ENCODE results near the gene MYLK4.
A peak's percentile ranks its signal among the peaks of the same experiment; 100 is the strongest.
"Not testable (repeated sequence)": the region's sequence is repeated elsewhere in the genome, so short reads cannot be mapped to it uniquely, and the experiment has no call there.

MYLK4 gene

GRCh38 chr6:2763876-2764540 lies 13.3 kb upstream of the MYLK4 start:
- H3K4me3 ChIP-seq (ENCODE audit: low read depth, low read length): peak overlapping the region; percentile 68
- TF ChIP-seq CTCF (IDR thresholded peaks at IDR 0.05; ENCODE audit: low read depth, low read length): no peak

- TF ChIP-seq CTCF (IDR thresholded peaks at IDR 0.05; ENCODE audit: low read depth, low read length): no peak
- no peak overlapping the region for H3K4me3 ChIP-seq (ENCODE audit: low read depth, low read length)
These were observed 12.7 kb upstream of the MYLK4 start for GRCh38 chr6:2763345-2763841.

DNA sequence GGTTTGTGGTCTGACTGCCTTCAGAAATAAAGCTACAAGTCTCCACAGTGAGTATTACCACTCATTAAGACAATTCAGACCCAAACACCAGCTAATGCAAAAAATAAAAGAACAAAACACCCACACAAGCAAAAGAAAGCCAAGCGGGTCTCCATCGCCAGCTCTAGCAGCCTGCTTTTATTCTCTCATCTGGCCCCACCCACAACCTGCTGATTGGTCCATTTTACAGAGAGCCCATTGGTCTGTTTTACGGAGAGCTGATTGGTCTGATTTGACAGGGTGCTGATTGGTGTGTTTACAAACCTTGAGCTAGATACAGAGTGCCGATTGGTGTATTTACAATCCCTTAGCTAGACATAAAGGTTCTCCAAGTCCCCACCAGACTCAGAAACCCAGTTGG lies 12.1 kb upstream of the MYLK4 start:
- H3K4me3 ChIP-seq (ENCODE audit: low read depth, low read length): not testable (repeated sequence)

DNA sequence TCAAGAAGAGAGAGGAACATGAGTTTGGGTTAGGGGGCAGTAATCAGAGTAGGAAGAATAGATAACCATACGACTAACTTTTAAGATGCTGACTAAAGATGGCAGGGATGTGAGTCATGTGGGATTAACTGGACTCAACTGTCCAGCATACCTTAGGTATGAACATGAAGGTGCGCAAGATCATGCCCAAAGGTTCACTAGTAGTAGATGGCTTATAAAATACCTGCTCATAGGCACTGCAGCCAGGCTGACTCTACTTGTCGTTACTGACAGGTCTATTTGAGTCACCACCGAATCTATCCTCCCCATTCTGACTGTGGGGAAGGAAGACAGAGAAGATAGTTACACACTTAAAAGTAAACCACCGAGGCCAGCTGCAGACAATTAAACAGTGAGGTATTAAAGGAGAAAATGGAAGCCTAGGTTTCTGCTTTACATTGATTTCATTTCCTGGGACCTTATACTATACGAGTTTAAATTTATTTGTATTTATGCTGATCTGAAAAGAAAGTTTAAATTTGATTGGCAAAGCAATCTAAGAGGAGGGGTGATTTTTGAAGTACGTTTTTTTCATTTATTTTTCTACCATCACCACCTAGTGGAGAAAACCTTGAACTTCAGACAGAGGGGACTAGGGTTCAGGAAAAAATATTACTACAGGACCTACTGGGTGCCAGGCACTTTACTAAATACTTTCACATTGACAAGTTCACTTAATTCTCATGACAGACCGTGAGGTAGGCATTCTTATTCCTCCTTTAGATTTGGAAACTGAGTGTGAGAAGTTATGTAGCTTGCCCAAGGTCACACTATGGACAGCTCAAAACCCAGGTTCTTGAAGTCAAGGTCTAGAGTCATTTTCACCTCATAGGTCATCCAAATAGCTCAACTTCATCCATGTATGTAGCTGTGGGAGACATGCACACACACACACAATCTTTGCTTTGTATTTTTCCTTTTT lies 10.4 kb upstream of the MYLK4 start:
- H3K4me3 ChIP-seq (ENCODE audit: low read depth, low read length): no peak overlapping the region
- peak; percentile 25; the same call in 1 of the 2 replicates for TF ChIP-seq CTCF (IDR thresholded peaks at IDR 0.05; ENCODE audit: low read depth, low read length)

- no peak overlapping the region for H3K4me3 ChIP-seq (ENCODE audit: low read depth, low read length)
- TF ChIP-seq CTCF (IDR thresholded peaks at IDR 0.05; ENCODE audit: low read depth, low read length): no peak
These were observed 8.3 kb upstream of the MYLK4 start for GRCh38 chr6:2758980-2759379.

DNA sequence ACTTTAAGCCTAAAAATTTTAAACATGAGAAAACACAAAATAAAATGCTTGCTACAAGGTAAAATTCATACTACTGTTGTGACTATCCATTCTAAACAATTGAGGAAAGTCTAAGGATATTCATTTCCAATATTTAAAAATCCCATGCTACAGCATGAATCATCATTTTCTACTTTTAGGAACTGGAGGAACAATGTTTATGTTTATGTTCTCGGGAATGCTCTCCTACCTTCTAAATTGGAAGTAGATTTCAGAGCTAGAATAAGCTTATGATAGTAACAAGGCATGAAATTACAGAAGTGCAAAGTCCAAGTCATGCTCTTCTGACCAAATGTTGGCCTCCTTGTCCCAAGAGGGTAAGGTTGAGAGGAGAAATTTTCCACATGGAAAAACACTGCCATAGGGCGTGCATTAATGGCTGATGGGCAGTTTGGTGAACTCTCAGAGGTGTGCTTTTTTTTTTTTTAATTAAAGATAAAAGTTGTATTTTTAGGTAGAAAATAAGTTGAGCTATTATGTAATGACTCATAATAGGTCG lies 6.0 kb upstream of the MYLK4 start:
- H3K4me3 ChIP-seq (ENCODE audit: low read depth, low read length): no peak overlapping the region
- no peak for TF ChIP-seq CTCF (IDR thresholded peaks at IDR 0.05; ENCODE audit: low read depth, low read length)

DNA sequence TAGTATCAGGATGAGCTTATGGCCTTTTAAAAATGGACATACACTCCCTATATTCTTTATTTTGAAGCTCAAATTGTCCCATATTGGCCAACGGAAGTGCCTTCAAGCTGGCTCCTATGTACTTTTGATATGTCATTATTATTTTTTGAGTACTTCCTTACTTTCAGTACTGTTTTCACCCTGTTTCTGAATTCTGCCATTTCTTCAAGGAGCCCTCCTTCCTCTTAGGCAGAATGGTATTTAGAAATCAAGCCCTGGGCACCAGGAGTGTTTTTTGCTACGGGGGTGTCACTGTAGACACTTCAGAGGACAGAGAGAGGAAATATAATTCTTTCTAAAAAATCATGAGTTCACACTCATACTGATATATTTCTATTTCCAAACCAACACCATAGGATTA lies 5.5 kb upstream of the MYLK4 start:
- H3K4me3 ChIP-seq (ENCODE audit: low read depth, low read length): no peak overlapping the region

More for the DNA sequence above, 5.5 kb upstream of the MYLK4 start:
- TF ChIP-seq CTCF (IDR thresholded peaks at IDR 0.05; ENCODE audit: low read depth, low read length): no peak

All from WI38 (cell line).